Breast epithelium (tissue), 4 donors: ENCODE data around the gene ANKH. TPM values are rescaled to one million over a fixed set of nuclear protein-coding genes. Genes with fewer than 3 reads are reported as not detected.

Source experiments
- DNase-seq, 2 donors: peaks; one replicate each; pipeline ENCODE4 v3.0.0-alpha.2; 2019; ENCODE audit warnings: low spot score in 2 of 2
- H3K27ac ChIP-seq, 2 donors: fragments of 200-600 bp; sonication (generic) in 1 of 2; one replicate each; pipeline ENCODE4 v1.5.1; 2016 to 2019; ENCODE audit warnings: mild to moderate bottlenecking in 1 of 2
- H3K27me3 ChIP-seq, 2 donors: fragments of 200-600 bp; sonication (generic) in 1 of 2; one replicate each; pipeline versions ENCODE4 v1.5.1 to v1.6.0; 2017 to 2019; ENCODE audit warnings: control low read depth in 1 of 2, mild to moderate bottlenecking in 1 of 2
- H3K36me3 ChIP-seq: fragments of 200-600 bp; one replicate; pipeline ENCODE4 v1.5.1; 2019
- H3K4me1 ChIP-seq, 2 donors: fragments of 200-600 bp; sonication (generic); one replicate each; pipeline ENCODE4 v1.5.1; 2016 to 2019; ENCODE audit warnings: control low read depth in 1 of 2
- H3K4me3 ChIP-seq, 3 donors: fragments of 200-600 bp; sonication (generic); 1 replicate in 2 of 3; 2 replicates in 1 of 3; pipeline ENCODE4 v1.5.1; 2016 to 2019; ENCODE audit warnings: mild to moderate bottlenecking in 3 of 3, moderate library complexity in 2 of 3
- H3K9me3 ChIP-seq, 2 donors: fragments of 200-600 bp; sonication (generic) in 1 of 2; one replicate each; pipeline ENCODE4 v1.5.1; 2016 to 2019; ENCODE audit warnings: control low read depth in 1 of 2
- CTCF ChIP-seq, 3 donors: fragments of 450-650 bp; IDR thresholded peaks; one replicate each; pipeline ENCODE4 v1.5.1; 2016 to 2017; ENCODE audit warnings: antibody characterized with exemption in 3 of 3, mild to moderate bottlenecking in 3 of 3, moderate library complexity in 3 of 3
- POLR2A ChIP-seq: fragments of 450-650 bp; IDR thresholded peaks from one replicate; pipeline ENCODE4 v1.6.1; 2016; ENCODE audit warnings: antibody characterized with exemption, mild to moderate bottlenecking, moderate library complexity
- POLR2AphosphoS5 ChIP-seq, 3 donors: sonication (generic); formaldehyde crosslinking; IDR thresholded peaks; one replicate each; pipeline ENCODE4 v1.6.1; 2017; ENCODE audit warnings: antibody characterized with exemption in 3 of 3
- intact Hi-C: fragments of 100-400 bp; cut with DNase I; formaldehyde crosslinking; loops from one replicate; pipeline ENCODE4 v1.15.1; 2023; ENCODE audit warnings: low total_unique reads
- total RNA-seq, 3 donors: library from RNA; depleted of rRNA; stranded (reverse); fragments of >200 nt; gene quantifications; one replicate each; pipeline ENCODE4 v1.1.0, GENCODE V29; 2016

The ANKH gene
- total RNA-seq, 3 donors from 2014 or later = 31.5 to 83.1 (median 52.1) TPM

GRCh38 chr5:14896131-14896530 is 24.6 kb upstream of the ANKH start:
- Histone ChIP-seq H3K27ac (no peak overlapping the region), H3K4me3 (no peak overlapping the region), H3K36me3 (no peaks in the 10 kb centered on the region), H3K9me3 (no peaks in the 10 kb centered on the region), H3K4me1 (no peaks in the 10 kb centered on the region), H3K27me3 (no peaks in the 10 kb centered on the region)
- intact Hi-C loops = no loop called here
- TF ChIP-seq CTCF (IDR thresholded peaks at IDR 0.05) = no peak
- no peak for TF ChIP-seq POLR2A
- no peak for TF ChIP-seq POLR2AphosphoS5 (IDR thresholded peaks at IDR 0.05)
- no peak for DNase-seq

- H3K4me3 ChIP-seq = no peak overlapping the region
- intact Hi-C loops = no loop called here
- TF ChIP-seq POLR2AphosphoS5 (IDR thresholded peaks at IDR 0.05) (no peak), CTCF (IDR thresholded peaks at IDR 0.05) (no peak), POLR2A (no peak)
- no peaks in the 10 kb centered on the region for H3K27me3 ChIP-seq
- H3K4me1 ChIP-seq = no peaks in the 10 kb centered on the region
- H3K36me3 ChIP-seq = no peaks in the 10 kb centered on the region
- H3K27ac ChIP-seq = no peak overlapping the region
- no peaks in the 10 kb centered on the region for H3K9me3 ChIP-seq
- DNase-seq = no peak
Measured at GRCh38 chr5:14895301-14895700, 23.7 kb upstream of the ANKH start.

- DNase-seq = no peak
Measured at GRCh38 chr5:14894748-14895147, 23.2 kb upstream of the ANKH start.

GRCh38 chr5:14893381-14893780 is 21.8 kb upstream of the ANKH start:
- TF ChIP-seq POLR2A (no peak), CTCF (IDR thresholded peaks at IDR 0.05) (no peak), POLR2AphosphoS5 (IDR thresholded peaks at IDR 0.05) (no peak)
- intact Hi-C loops = no loop called here
- no peak overlapping the region for H3K27ac ChIP-seq
- H3K4me1 ChIP-seq = no peaks in the 10 kb centered on the region
- H3K4me3 ChIP-seq = no peak overlapping the region
- no peaks in the 10 kb centered on the region for H3K27me3 ChIP-seq
- no peaks in the 10 kb centered on the region for H3K9me3 ChIP-seq
- no peak for DNase-seq
- no peaks in the 10 kb centered on the region for H3K36me3 ChIP-seq

More at GRCh38 chr5:14894748-14895147, 23.2 kb upstream of the ANKH start:
- no peaks in the 10 kb centered on the region for H3K9me3 ChIP-seq
- H3K4me3 ChIP-seq = no peak overlapping the region
- intact Hi-C loops = no loop called here
- H3K4me1 ChIP-seq = no peaks in the 10 kb centered on the region
- TF ChIP-seq POLR2A (no peak), CTCF (IDR thresholded peaks at IDR 0.05) (no peak), POLR2AphosphoS5 (IDR thresholded peaks at IDR 0.05) (no peak)
- H3K36me3 ChIP-seq = no peaks in the 10 kb centered on the region
- no peak overlapping the region for H3K27ac ChIP-seq
- no peaks in the 10 kb centered on the region for H3K27me3 ChIP-seq

- no peaks in the 10 kb centered on the region for H3K4me1 ChIP-seq
- H3K27me3 ChIP-seq = no peaks in the 10 kb centered on the region
- H3K9me3 ChIP-seq = no peaks in the 10 kb centered on the region
- intact Hi-C loops = no loop called here
- H3K4me3 ChIP-seq = no peak overlapping the region
- H3K27ac ChIP-seq = no peak overlapping the region
- H3K36me3 ChIP-seq = no peaks in the 10 kb centered on the region
- no peak for DNase-seq
- no peak for TF ChIP-seq CTCF (IDR thresholded peaks at IDR 0.05)
- no peak for TF ChIP-seq POLR2AphosphoS5 (IDR thresholded peaks at IDR 0.05)
- TF ChIP-seq POLR2A = no peak
Measured at GRCh38 chr5:14890846-14891245, 19.3 kb upstream of the ANKH start.
